GM23338 (cell line): ENCODE results near the gene FRMD4A. TPM values are rescaled to one million over a fixed set of nuclear protein-coding genes. Genes with fewer than 3 reads are reported as not detected.

Source experiments
- ATAC-seq: fragments of 200-7000 bp; cut with Tn5 transposase; 3 replicates; pipeline ENCODE4 v1.9.1; 2020
- DNase-seq: peaks from one replicate; pipeline ENCODE4 v3.0.0-alpha.2; 2015; ENCODE audit warnings: low spot score
- H2AFZ ChIP-seq: fragments of 200-600 bp; sonication (generic); 2 replicates; pipeline ENCODE4 v1.8.0; 2016; ENCODE audit warnings: antibody characterized with exemption, mild to moderate bottlenecking, moderate library complexity
- H3F3A ChIP-seq: fragments of 200-600 bp; sonication (generic); replicated peaks from 2 replicates; pipeline ENCODE4 v1.8.0; 2017; ENCODE audit warnings: antibody characterized with exemption, mixed run types, low read depth
- H3K27ac ChIP-seq: fragments of 200-600 bp; sonication (generic); 2 replicates; pipeline ENCODE4 v1.6.1; 2016; ENCODE audit warnings: low read depth
- H3K27me3 ChIP-seq: fragments of 200-600 bp; sonication (generic); 2 replicates; pipeline ENCODE4 v1.8.0; 2016; ENCODE audit warnings: mild to moderate bottlenecking, mixed run types, moderate library complexity; ENCODE audit not compliant: insufficient read depth
- H3K36me3 ChIP-seq: fragments of 200-600 bp; sonication (generic); 2 replicates; pipeline ENCODE4 v1.8.0; 2016; ENCODE audit warnings: mild to moderate bottlenecking; ENCODE audit not compliant: insufficient read depth
- H3K4me1 ChIP-seq: fragments of 200-600 bp; sonication (generic); 2 replicates; pipeline ENCODE4 v1.8.0; 2016; ENCODE audit warnings: mild to moderate bottlenecking, moderate library complexity; ENCODE audit not compliant: insufficient read depth
- H3K4me2 ChIP-seq: fragments of 200-600 bp; sonication (generic); 2 replicates; pipeline ENCODE4 v1.7.1; 2017; ENCODE audit warnings: mixed run types
- H3K4me3 ChIP-seq: fragments of 200-600 bp; sonication (generic); 2 replicates; pipeline ENCODE4 v1.6.1; 2016; ENCODE audit warnings: mixed run types
- H3K79me2 ChIP-seq: fragments of 200-600 bp; sonication (generic); replicated peaks from 2 replicates; pipeline ENCODE4 v1.8.0; 2017; ENCODE audit warnings: mild to moderate bottlenecking; ENCODE audit not compliant: insufficient read depth
- H3K9me2 ChIP-seq: fragments of 200-600 bp; sonication (generic); 2 replicates; pipeline ENCODE4 v1.8.0; 2017; ENCODE audit not compliant: insufficient read depth
- H4K20me1 ChIP-seq: fragments of 200-600 bp; sonication (generic); replicated peaks from 2 replicates; pipeline ENCODE4 v1.8.0; 2017; ENCODE audit warnings: mild to moderate bottlenecking; ENCODE audit not compliant: insufficient read depth
- H3K27ac Mint-ChIP-seq: 2 replicates; pipeline ENCODE4 v1.8.0; 2020; ENCODE audit warnings: inconsistent platforms, mild to moderate bottlenecking, moderate library complexity, mixed read lengths
- H3K27me3 Mint-ChIP-seq: 3 replicates; pipeline ENCODE4 v1.8.0; 2022; ENCODE audit warnings: low read depth, mild to moderate bottlenecking, moderate library complexity, mixed read lengths, inconsistent platforms; ENCODE audit not compliant: insufficient read depth, poor library complexity
- H3K36me3 Mint-ChIP-seq: 3 replicates; pipeline ENCODE4 v1.8.0; 2021; ENCODE audit warnings: low read depth, mild to moderate bottlenecking, inconsistent platforms, moderate library complexity, mixed read lengths
- H3K4me1 Mint-ChIP-seq: 3 replicates; pipeline ENCODE4 v1.8.0; 2020; ENCODE audit warnings: mild to moderate bottlenecking, inconsistent platforms, mixed read lengths
- H3K4me3 Mint-ChIP-seq: 3 replicates; pipeline ENCODE4 v1.8.0; 2021; ENCODE audit warnings: moderate library complexity, mild to moderate bottlenecking, inconsistent platforms, mixed read lengths
- H3K9me3 Mint-ChIP-seq: 3 replicates; pipeline ENCODE4 v1.8.0; 2020; ENCODE audit warnings: moderate library complexity, mild to moderate bottlenecking, inconsistent platforms, mixed read lengths
- EZH2 ChIP-seq: fragments of 200-600 bp; sonication (generic); IDR thresholded peaks from one replicate; pipeline ENCODE4 v1.8.0; 2017; ENCODE audit warnings: antibody characterized with exemption, mild to moderate bottlenecking, low read depth; ENCODE audit not compliant: unreplicated experiment
- EZH2phosphoT487 ChIP-seq: fragments of 200-600 bp; sonication (generic); IDR thresholded peaks from one replicate; pipeline ENCODE4 v1.8.1; 2018; ENCODE audit warnings: antibody characterized with exemption; ENCODE audit not compliant: unreplicated experiment
- NANOG ChIP-seq: IDR thresholded peaks from 2 replicates; pipeline ENCODE4 v1.6.1; 2016; ENCODE audit warnings: antibody characterized with exemption, borderline replicate concordance
- POLR2AphosphoS5 ChIP-seq: IDR thresholded peaks from 2 replicates; pipeline ENCODE4 v1.6.1; 2016; ENCODE audit warnings: antibody characterized with exemption, low read depth
- ZNF114 ChIP-seq: fragments of 250-450 bp; sonication (Bioruptor Pico); IDR thresholded peaks from 2 replicates; pipeline ENCODE4 v1.5.0; 2020; ENCODE audit warnings: mild to moderate bottlenecking, moderate library complexity
- ZNF331 ChIP-seq: fragments of 250-450 bp; sonication (Bioruptor Pico); IDR thresholded peaks from 2 replicates; pipeline ENCODE4 v1.5.0; 2020; ENCODE audit warnings: low read depth, mild to moderate bottlenecking, moderate library complexity
- polyA plus RNA-seq: library from polyadenylated mRNA; unstranded; fragments of >200 nt; fragmentation: Nextera tagmentation; extraction: Ambion mirVana; gene quantifications from 2 replicates; pipeline ENCODE4 v1.2.1, GENCODE V29; 2016
- total RNA-seq: library from RNA; depleted of rRNA; stranded (reverse); fragments of >200 nt; shearing (Covaris generic); gene quantifications from 2 replicates; pipeline ENCODE4 v1.2.3, GENCODE V29; 2014
- TF ChIP-seq, protein P1 (sequence below): fragments of 250-450 bp; sonication (Bioruptor Pico); IDR thresholded peaks from 2 replicates; pipeline ENCODE4 v1.5.0; 2020; ENCODE audit warnings: mild to moderate bottlenecking, moderate library complexity
- TF ChIP-seq, protein P2 (sequence below): IDR thresholded peaks from one replicate; pipeline ENCODE4 v1.6.1; 2018; ENCODE audit warnings: antibody characterized with exemption; ENCODE audit not compliant: unreplicated experiment

Gene FRMD4A
- total and polyA plus RNA-seq, 2 experiments from 2014 or later = 14.0 to 20.1 TPM

DNA sequence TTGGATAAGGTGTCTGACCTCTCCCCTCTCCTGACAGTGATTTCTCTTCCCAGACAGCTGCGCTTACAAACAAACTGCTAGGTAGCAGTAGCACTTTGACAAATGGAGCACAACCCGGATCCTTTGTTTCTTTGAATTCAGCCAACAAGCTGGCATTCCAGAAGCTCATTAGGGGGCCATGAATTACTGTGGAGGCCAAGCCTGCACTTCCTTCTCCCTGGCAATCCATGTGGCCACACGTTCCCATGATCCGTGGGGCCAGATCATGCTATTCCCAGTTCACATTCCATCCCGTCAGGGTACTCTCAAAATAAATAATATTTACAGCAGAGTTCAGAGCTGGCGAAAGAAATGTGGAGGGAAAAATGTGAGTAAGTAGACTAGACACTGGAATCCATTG, 571.6 kb downstream of the FRMD4A start:
- DNase-seq (peak; percentile 86), ATAC-seq (peak; percentile 92)
- Mint-ChIP-seq H3K36me3 (no peaks in the 10 kb centered on the region), H3K27me3 (peaks cover 6% of the 10 kb centered on the region), H3K9me3 (no peaks in the 10 kb centered on the region), H3K4me1 (peaks cover 49% of the 10 kb centered on the region), H3K27ac (peak overlapping the region; percentile 87), H3K4me3 (no peak overlapping the region)
- Histone ChIP-seq H3K4me3 (no peak overlapping the region), H3K79me2 (no peaks in the 10 kb centered on the region), H4K20me1 (no peaks in the 10 kb centered on the region), H3K4me1 (peaks cover 33% of the 10 kb centered on the region), H3K9me2 (no peaks in the 10 kb centered on the region), H3K36me3 (no peaks in the 10 kb centered on the region), H2AFZ (no peak overlapping the region), H3K27ac (peak overlapping the region; percentile 90), H3K4me2 (peak overlapping the region; percentile 64; the same call in 1 of the 2 replicates), H3F3A (no peaks in the 10 kb centered on the region), H3K27me3 (no peaks in the 10 kb centered on the region)
- no peak for TF ChIP-seq NANOG
- TF ChIP-seq, protein P1, sequence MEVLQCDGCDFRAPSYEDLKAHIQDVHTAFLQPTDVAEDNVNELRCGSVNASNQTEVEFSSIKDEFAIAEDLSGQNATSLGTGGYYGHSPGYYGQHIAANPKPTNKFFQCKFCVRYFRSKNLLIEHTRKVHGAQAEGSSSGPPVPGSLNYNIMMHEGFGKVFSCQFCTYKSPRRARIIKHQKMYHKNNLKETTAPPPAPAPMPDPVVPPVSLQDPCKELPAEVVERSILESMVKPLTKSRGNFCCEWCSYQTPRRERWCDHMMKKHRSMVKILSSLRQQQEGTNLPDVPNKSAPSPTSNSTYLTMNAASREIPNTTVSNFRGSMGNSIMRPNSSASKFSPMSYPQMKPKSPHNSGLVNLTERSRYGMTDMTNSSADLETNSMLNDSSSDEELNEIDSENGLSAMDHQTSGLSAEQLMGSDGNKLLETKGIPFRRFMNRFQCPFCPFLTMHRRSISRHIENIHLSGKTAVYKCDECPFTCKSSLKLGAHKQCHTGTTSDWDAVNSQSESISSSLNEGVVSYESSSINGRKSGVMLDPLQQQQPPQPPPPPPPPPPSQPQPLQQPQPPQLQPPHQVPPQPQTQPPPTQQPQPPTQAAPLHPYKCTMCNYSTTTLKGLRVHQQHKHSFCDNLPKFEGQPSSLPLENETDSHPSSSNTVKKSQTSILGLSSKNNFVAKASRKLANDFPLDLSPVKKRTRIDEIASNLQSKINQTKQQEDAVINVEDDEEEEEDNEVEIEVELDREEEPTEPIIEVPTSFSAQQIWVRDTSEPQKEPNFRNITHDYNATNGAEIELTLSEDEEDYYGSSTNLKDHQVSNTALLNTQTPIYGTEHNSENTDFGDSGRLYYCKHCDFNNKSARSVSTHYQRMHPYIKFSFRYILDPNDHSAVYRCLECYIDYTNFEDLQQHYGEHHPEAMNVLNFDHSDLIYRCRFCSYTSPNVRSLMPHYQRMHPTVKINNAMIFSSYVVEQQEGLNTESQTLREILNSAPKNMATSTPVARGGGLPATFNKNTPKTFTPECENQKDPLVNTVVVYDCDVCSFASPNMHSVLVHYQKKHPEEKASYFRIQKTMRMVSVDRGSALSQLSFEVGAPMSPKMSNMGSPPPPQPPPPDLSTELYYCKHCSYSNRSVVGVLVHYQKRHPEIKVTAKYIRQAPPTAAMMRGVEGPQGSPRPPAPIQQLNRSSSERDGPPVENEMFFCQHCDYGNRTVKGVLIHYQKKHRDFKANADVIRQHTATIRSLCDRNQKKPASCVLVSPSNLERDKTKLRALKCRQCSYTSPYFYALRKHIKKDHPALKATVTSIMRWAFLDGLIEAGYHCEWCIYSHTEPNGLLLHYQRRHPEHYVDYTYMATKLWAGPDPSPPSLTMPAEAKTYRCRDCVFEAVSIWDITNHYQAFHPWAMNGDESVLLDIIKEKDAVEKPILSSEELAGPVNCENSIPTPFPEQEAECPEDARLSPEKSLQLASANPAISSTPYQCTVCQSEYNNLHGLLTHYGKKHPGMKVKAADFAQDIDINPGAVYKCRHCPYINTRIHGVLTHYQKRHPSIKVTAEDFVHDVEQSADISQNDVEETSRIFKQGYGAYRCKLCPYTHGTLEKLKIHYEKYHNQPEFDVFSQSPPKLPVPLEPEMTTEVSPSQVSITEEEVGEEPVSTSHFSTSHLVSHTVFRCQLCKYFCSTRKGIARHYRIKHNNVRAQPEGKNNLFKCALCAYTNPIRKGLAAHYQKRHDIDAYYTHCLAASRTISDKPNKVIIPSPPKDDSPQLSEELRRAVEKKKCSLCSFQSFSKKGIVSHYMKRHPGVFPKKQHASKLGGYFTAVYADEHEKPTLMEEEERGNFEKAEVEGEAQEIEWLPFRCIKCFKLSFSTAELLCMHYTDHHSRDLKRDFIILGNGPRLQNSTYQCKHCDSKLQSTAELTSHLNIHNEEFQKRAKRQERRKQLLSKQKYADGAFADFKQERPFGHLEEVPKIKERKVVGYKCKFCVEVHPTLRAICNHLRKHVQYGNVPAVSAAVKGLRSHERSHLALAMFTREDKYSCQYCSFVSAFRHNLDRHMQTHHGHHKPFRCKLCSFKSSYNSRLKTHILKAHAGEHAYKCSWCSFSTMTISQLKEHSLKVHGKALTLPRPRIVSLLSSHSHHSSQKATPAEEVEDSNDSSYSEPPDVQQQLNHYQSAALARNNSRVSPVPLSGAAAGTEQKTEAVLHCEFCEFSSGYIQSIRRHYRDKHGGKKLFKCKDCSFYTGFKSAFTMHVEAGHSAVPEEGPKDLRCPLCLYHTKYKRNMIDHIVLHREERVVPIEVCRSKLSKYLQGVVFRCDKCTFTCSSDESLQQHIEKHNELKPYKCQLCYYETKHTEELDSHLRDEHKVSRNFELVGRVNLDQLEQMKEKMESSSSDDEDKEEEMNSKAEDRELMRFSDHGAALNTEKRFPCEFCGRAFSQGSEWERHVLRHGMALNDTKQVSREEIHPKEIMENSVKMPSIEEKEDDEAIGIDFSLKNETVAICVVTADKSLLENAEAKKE (CRISPR knock-in tag) = peak; percentile 74

DNA sequence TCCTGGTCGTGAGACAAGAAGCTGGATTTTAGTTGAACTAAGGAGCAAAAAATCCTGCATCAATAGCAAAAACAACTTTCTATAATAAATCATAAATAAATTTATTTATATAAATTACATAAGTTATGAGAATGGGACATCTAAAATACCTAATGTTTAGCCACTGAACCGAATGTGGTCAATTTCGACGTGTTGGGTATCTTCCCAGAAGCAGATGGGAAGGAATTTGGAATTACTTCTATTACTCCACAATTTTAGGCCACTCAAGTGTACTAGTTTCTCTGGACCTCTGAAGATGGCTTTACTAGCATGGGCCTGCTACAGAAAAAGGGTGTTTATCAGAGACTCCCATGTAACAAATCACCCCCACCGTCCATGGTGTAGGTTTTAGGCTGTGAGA, 572.0 kb downstream of the FRMD4A start:
- no peaks in the 10 kb centered on the region for H3K9me2 ChIP-seq
- peak overlapping the region; percentile 64; the same call in 1 of the 2 replicates for H3K4me2 ChIP-seq
- no peaks in the 10 kb centered on the region for H3K27me3 ChIP-seq
- H3K4me1 ChIP-seq = peaks cover 33% of the 10 kb centered on the region
- peaks cover 49% of the 10 kb centered on the region for H3K4me1 Mint-ChIP-seq
- H4K20me1 ChIP-seq = no peaks in the 10 kb centered on the region
- H3K4me3 ChIP-seq = no peak overlapping the region
- peak overlapping the region; percentile 95 for H3K27ac Mint-ChIP-seq
- H3K9me3 Mint-ChIP-seq = no peaks in the 10 kb centered on the region
- no peaks in the 10 kb centered on the region for H3F3A ChIP-seq
- peak overlapping the region; percentile 90 for H3K27ac ChIP-seq
- ATAC-seq (no peak), DNase-seq (no peak)
- peaks cover 6% of the 10 kb centered on the region for H3K27me3 Mint-ChIP-seq
- no peaks in the 10 kb centered on the region for H3K36me3 Mint-ChIP-seq
- H2AFZ ChIP-seq = no peak overlapping the region
- no peaks in the 10 kb centered on the region for H3K79me2 ChIP-seq
- H3K4me3 Mint-ChIP-seq = no peak overlapping the region
- H3K36me3 ChIP-seq = no peaks in the 10 kb centered on the region
- TF ChIP-seq EZH2 (no peak), POLR2AphosphoS5 (no peak), ZNF331 (CRISPR knock-in tag) (no peak), ZNF114 (CRISPR knock-in tag) (no peak), EZH2phosphoT487 (no peak)
- TF ChIP-seq, protein P2, sequence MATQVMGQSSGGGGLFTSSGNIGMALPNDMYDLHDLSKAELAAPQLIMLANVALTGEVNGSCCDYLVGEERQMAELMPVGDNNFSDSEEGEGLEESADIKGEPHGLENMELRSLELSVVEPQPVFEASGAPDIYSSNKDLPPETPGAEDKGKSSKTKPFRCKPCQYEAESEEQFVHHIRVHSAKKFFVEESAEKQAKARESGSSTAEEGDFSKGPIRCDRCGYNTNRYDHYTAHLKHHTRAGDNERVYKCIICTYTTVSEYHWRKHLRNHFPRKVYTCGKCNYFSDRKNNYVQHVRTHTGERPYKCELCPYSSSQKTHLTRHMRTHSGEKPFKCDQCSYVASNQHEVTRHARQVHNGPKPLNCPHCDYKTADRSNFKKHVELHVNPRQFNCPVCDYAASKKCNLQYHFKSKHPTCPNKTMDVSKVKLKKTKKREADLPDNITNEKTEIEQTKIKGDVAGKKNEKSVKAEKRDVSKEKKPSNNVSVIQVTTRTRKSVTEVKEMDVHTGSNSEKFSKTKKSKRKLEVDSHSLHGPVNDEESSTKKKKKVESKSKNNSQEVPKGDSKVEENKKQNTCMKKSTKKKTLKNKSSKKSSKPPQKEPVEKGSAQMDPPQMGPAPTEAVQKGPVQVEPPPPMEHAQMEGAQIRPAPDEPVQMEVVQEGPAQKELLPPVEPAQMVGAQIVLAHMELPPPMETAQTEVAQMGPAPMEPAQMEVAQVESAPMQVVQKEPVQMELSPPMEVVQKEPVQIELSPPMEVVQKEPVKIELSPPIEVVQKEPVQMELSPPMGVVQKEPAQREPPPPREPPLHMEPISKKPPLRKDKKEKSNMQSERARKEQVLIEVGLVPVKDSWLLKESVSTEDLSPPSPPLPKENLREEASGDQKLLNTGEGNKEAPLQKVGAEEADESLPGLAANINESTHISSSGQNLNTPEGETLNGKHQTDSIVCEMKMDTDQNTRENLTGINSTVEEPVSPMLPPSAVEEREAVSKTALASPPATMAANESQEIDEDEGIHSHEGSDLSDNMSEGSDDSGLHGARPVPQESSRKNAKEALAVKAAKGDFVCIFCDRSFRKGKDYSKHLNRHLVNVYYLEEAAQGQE = no peak
